ENCODE measurements around the gene SLC20A1.
"Not testable (repeated sequence)": the region's sequence is repeated elsewhere in the genome, so short reads cannot be mapped to it uniquely, and the experiment has no call there.

DNA sequence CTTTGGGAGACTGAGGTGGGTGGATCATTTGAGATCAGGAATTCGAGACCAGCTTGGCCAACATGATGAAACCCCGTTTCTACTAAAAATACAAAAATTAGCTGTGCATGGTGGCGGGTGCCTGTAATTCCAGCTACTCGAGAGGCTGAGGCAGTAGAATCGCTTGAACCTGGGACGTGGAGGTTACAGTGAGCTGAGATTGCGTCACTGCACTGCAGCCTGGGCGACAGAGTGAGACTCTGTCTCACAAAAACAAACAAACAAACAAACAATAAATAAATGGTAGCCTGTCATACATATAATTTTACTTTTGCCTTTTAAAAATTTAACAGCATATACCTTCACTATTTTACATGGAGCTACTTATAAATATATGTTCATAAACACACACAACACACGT lies 61.2 kb downstream of the SLC20A1 start:
- not testable (repeated sequence) for TF ChIP-seq CTCF (IDR thresholded peaks at IDR 0.05; ENCODE audit: low read length); EZH2 (IDR thresholded peaks at IDR 0.05; ENCODE audit: borderline replicate concordance, low read length)

Measured in OCI-LY1 (cell line).